ENCODE measurements around the gene EPHA6. TPM values are rescaled to one million over a fixed set of nuclear protein-coding genes. Genes with fewer than 3 reads are reported as not detected.

The EPHA6 gene
- total and polyA plus RNA-seq, 10 of the 15 experiments (the other 5 are each of a cell fraction or from before 2014, with no cell fraction given), result not detected

- no peak for TF ChIP-seq GABPA (IDR thresholded peaks at IDR 0.05; ENCODE audit: low read depth)
- no peak for TF ChIP-seq HDAC2 (IDR thresholded peaks at IDR 0.05)
- no peak for TF ChIP-seq RBBP5 (conservative IDR thresholded peaks at IDR 0.05)
- TF ChIP-seq KDM1A (IDR thresholded peaks at IDR 0.05; ENCODE audit: borderline replicate concordance), result no peak
- no peak for TF ChIP-seq CBX3 (IDR thresholded peaks at IDR 0.05; ENCODE audit: borderline replicate concordance, low read depth)
Observed at GRCh38 chr3:97550408-97550807, 736.0 kb downstream of the EPHA6 start (continued).

- ChIA-PET CTCF (no interaction called here), RAD21 (ENCODE audit: unreplicated experiment) (no interaction called here), SMC1A (ENCODE audit: uncharacterized antibody, unreplicated experiment) (no interaction called here), POLR2A (no interaction called here)
- Histone ChIP-seq H4K20me1 (ENCODE audit: control insufficient read depth, insufficient read depth) (no peaks in the 10 kb centered on the region), H3K27ac (ENCODE audit: control insufficient read depth, insufficient read depth) (no peak overlapping the region), H3K36me3 (ENCODE audit: control insufficient read depth in 2 of 2, insufficient read depth in 2 of 2, low read length in 1 of 2) (no peaks in the 10 kb centered on the region), H3K27me3 (replicated peaks in 1 of 2; ENCODE audit: control insufficient read depth in 2 of 2, insufficient read depth in 2 of 2, low read length in 1 of 2) (no peaks in the 10 kb centered on the region), H3K4me2 (ENCODE audit: control insufficient read depth, insufficient read depth) (no peak overlapping the region), H3K79me2 (ENCODE audit: control insufficient read depth, insufficient read depth, low read length) (no peaks in the 10 kb centered on the region), H3K9ac (ENCODE audit: control insufficient read depth, insufficient read depth, low read length) (no peak overlapping the region), H2AFZ (ENCODE audit: control insufficient read depth, low read depth, low read length) (no peak overlapping the region), H3K4me3 (no peak overlapping the region), H3K9me3 (replicated peaks; ENCODE audit: control insufficient read depth, insufficient read depth, low read length) (no peaks in the 10 kb centered on the region), H3K4me1 (ENCODE audit: control insufficient read depth, insufficient read depth, low read length) (no peaks in the 10 kb centered on the region)
- intact Hi-C loops (cut with micrococcal nuclease; ENCODE audit: unreplicated experiment) (no loop called here), in situ Hi-C loops (cut with MboI) (no loop called here)
- no peak for TF ChIP-seq ZNF687 (IDR thresholded peaks at IDR 0.05)
- no peak for TF ChIP-seq SKIL (IDR thresholded peaks at IDR 0.05; ENCODE audit: low read depth, poor library complexity, severe bottlenecking)
- TF ChIP-seq CREM (IDR thresholded peaks at IDR 0.05; ENCODE audit: low read depth), result no peak
- no peak for TF ChIP-seq KDM1A (IDR thresholded peaks at IDR 0.05; ENCODE audit: borderline replicate concordance)
- ATAC-seq, result no peak
- no peak for DNase-seq (ENCODE audit: low read depth, low spot score)
- no peak for FAIRE-seq
- BruUV-seq (replicated peaks), result no TSS peak
Observed at GRCh38 chr3:97552186-97552585, 737.8 kb downstream of the EPHA6 start.

Data from GM12878 (cell line).